D721Med (cell line): Measurements from ENCODE around the gene SUSD1.

Source experiments
- DNase-seq: peaks from one replicate; pipeline ENCODE4 v3.0.0; 2011; ENCODE audit warnings: low spot score; ENCODE audit not compliant: insufficient read length
- FAIRE-seq: peaks from 2 replicates; lab custom pipeline; 2011; peaks lifted over from hg19 to GRCh38; lab: Jason Lieb, UNC
- CTCF ChIP-seq: IDR thresholded peaks from 2 replicates; pipeline ENCODE4 v1.5.1; 2012; ENCODE audit warnings: mild to moderate bottlenecking, control low read depth; ENCODE audit not compliant: insufficient read depth; ENCODE audit errors: missing control alignments

The SUSD1 gene

GRCh38 chr9:112048924-112049691, 126.0 kb downstream of the SUSD1 start:
- DNase-seq (no peak), FAIRE-seq (no peak)
- no peak for TF ChIP-seq CTCF

GRCh38 chr9:112047538-112048066, 127.5 kb downstream of the SUSD1 start:
- no peak for TF ChIP-seq CTCF
- FAIRE-seq = no peak
- DNase-seq = no peak

DNA sequence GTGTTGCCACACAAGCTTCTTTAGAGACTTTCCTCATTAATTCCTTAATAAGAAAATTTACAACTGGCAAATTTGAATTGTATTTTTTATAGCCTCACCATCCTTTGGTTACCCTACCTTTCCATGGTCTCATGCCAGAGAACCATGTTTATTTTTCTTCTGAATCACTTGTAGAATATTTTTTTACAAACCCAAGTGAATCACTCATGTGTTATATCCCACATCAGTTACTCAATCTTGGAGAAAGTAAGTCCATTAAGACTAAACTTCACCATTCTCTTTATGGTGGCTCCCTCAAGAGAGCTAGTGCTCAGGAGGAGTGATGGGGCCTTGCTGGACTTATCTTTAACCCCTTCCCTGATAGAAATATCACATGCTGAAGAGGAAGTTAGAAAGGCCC, 128.9 kb downstream of the SUSD1 start:
- no peak for FAIRE-seq
- no peak for DNase-seq
- no peak for TF ChIP-seq CTCF

DNA sequence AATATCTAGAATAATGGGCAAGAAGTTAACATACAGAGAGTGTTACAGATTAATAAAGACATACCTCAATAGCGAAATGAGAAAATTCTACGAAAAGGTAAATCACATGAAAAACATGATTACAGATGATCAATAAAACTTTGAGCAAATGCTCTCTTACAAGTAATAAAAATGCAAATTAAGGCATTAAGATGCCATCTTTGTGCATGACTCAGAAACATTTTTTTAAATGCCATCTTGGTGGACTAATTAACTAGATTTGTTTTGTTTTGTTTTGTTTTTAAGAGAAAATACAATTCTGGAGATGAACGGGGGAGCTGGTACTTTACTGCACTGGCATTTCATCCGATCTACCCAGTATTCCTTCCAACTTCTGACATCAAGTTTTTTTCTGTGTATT, 130.2 kb downstream of the SUSD1 start:
- no peak for DNase-seq
- TF ChIP-seq CTCF = no peak
- FAIRE-seq = no peak

DNA sequence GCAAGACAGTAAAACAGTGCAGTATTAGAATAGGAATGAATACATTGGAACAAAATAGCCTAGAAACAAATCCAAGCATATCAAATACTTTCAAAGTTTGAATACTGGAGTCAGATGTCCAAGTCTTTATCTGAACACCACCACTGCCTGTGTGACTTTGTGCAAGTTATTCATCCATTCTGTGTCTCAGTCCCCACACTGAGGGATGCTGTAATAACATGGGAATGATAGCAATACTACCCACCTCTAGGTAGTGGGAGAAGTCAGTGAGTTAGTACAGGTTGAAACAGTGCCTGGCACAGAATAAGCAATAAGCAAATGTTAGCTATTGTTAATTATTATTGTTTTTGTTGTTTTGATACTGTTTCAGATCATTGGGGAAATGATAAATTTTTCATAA, 130.9 kb downstream of the SUSD1 start:
- FAIRE-seq = no peak
- no peak for DNase-seq
- TF ChIP-seq CTCF = no peak

- no peak for FAIRE-seq
- TF ChIP-seq CTCF = no peak
Observed at GRCh38 chr9:112043423-112043822, 131.7 kb downstream of the SUSD1 start.

GRCh38 chr9:112042769-112043168, 132.3 kb downstream of the SUSD1 start:
- no peak for FAIRE-seq
- no peak for DNase-seq
- TF ChIP-seq CTCF = no peak

More at GRCh38 chr9:112043423-112043822, 131.7 kb downstream of the SUSD1 start:
- no peak for DNase-seq
